HG03108 (cell line): ENCODE results near the gene CFAP77.

Source experiments
- ATAC-seq: cut with Tn5 transposase; IDR thresholded peaks from one replicate; pipeline ENCODE4 v1.9.1; 2021; ENCODE audit warnings: moderate library complexity; ENCODE audit not compliant: unreplicated experiment

The CFAP77 gene

DNA sequence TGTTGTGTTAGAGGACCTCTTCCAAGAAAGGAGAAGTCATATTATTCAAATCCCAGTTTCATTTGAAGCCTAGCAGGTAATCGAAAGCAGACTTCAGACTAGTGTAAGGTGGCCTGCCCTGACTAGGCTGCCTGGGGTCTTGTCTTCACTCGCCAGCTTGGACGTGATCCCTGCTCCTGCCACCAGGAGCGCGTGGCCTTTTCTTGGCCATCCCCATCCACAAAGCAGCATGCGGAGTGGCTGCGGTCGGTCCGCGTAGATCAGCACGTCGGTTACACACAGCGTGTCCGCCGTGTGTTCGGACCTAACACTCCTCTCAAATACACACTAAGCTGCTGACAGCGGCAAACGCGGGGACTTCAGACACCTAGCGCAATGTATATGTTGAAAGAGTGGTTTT, 37.3 kb downstream of the CFAP77 start:
- no peak for ATAC-seq

GRCh38 chr9:132447902-132448301, 37.9 kb downstream of the CFAP77 start:
- ATAC-seq: no peak

GRCh38 chr9:132451276-132451675, 41.3 kb downstream of the CFAP77 start:
- no peak for ATAC-seq

DNA sequence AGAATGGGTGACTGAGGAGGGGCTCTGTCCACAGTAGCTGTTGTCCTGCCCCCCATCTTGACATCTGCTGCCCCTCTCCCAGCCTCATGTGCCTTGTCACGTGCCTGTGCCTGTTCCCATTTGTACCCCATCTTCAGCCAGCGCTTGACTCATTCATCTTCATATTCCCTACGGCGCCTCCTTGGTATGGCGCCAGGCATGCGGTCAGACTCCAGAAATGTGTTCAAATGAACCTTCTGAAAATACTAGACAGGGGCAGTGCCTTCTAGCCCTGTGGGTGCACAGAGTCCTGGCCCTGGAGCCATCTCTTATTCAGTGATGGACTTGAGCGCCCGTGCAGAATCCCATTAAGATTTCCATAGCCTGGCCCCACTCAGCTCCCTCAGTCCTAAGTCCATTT, 46.2 kb downstream of the CFAP77 start:
- ATAC-seq: no peak

- no peak for ATAC-seq
These were observed 47.7 kb downstream of the CFAP77 start for GRCh38 chr9:132457504-132458236.

- ATAC-seq: no peak
These were observed 48.4 kb downstream of the CFAP77 start for GRCh38 chr9:132458432-132458831.

DNA sequence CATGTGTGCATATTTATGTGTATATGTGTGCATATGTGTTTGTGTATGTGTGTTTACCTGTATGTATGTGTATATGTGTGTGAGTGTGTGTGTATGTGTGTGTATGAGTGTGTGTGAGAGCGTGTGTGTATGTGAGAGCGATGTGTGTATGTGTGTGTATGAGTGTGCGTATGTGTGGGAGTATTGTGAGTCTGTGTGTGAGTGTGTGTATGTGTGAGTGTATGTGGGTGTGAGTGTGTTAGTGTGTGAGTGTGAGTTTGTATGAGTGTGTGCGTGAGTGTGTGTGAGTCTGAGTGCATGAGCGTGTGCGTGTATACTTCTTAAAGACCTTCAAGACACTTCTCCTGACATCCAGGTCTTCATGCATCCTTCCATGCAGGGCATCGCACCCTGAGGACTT, 49.6 kb downstream of the CFAP77 start:
- ATAC-seq: no peak

GRCh38 chr9:132460240-132460639, 50.2 kb downstream of the CFAP77 start:
- ATAC-seq: no peak

DNA sequence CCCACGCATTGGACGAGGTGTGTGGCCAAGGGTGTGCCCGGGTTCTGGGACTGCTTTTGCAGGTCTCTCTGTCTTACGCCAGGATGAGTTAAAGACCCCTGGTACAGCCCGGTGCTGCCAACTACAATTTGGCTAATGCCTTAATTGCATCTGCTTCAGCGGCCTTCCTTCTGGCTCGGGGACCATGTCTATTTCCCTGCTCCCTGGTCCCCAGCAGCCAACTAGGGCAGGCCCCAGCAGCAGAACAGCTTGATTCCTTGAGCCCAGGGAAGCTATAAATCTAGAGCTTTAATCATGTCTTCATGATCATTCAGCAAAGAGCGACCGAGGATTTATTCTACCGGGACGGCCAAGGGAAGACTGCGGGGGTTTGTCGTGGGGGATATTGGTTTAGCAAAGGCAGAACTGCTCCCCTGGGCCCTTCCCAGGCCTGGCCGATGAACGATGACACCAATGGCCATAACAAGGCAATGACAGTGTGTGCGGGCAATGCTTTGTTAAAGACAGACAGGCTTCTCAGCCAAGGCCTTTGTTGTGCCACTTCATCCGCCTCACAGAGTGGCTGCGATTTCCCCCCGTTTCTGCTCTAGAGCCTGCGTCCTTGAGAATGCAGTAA, 51.4 kb downstream of the CFAP77 start:
- ATAC-seq: no peak

GRCh38 chr9:132461971-132462370, 52.0 kb downstream of the CFAP77 start:
- ATAC-seq: no peak

GRCh38 chr9:132464547-132464946, 54.5 kb downstream of the CFAP77 start:
- ATAC-seq: no peak

DNA sequence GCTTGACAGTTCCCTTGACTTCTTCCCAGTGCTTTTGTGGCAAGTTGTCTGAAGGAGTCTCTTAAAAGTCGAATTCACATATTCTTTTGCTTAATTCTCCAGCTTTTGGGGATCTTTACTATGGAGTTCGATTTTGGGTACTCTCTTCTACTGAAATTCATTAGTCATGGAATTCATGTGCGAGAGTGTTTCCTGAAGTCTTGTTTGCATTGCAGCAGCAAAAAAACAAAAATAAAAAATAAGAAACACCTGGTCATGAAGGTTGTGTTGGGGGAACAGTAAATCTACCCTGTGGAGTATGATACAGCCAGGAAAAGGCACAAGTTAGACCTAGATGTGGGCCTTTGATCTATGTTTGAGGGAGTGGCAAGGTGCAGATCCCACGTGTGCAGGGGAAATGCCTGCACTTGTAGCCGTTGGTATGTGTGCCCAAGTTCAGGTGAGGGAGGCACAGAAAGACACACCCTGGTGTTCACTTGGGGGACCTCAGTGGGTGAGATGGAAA, 55.2 kb downstream of the CFAP77 start:
- no peak for ATAC-seq

- ATAC-seq: no peak
These were observed 62.2 kb downstream of the CFAP77 start for GRCh38 chr9:132472199-132472598.

- no peak for ATAC-seq
These were observed 62.6 kb downstream of the CFAP77 start for GRCh38 chr9:132472599-132472998.

GRCh38 chr9:132474253-132474652, 64.2 kb downstream of the CFAP77 start:
- ATAC-seq: no peak

DNA sequence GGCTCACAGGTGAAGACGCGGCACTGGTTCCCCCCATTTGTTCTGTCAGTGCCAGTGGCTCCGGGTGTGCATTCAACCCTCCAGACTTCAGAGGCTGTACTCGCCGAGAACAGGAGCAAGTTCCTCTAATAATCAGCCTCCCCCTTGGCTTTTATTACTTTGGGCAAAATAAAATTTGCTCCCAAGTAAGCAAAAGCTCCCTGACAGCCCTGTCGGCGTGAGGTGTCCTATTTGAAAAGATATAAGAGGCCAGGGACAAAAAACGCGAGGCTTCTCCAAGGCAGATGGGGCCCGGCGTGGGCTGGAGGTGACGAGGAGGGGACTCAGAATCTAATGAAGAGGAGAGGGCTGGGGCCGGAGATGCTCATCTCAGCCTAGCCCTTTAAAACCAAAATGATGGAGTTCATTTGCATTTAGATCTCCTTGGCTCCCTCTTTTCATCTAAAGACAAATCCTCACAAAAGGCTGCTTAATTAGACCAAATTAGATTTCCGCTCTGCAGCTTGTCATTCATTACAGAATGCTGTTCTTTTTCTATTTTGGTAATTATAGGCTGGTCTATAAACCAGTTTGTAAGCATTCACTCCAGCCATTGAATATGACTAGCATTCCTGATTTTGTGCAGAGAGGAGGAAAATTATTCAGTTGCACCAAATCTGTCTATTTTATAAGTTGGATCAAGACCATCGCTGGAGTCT, 68.5 kb downstream of the CFAP77 start:
- ATAC-seq: no peak

- ATAC-seq: no peak
These were observed 69.7 kb downstream of the CFAP77 start for GRCh38 chr9:132479733-132480132.

DNA sequence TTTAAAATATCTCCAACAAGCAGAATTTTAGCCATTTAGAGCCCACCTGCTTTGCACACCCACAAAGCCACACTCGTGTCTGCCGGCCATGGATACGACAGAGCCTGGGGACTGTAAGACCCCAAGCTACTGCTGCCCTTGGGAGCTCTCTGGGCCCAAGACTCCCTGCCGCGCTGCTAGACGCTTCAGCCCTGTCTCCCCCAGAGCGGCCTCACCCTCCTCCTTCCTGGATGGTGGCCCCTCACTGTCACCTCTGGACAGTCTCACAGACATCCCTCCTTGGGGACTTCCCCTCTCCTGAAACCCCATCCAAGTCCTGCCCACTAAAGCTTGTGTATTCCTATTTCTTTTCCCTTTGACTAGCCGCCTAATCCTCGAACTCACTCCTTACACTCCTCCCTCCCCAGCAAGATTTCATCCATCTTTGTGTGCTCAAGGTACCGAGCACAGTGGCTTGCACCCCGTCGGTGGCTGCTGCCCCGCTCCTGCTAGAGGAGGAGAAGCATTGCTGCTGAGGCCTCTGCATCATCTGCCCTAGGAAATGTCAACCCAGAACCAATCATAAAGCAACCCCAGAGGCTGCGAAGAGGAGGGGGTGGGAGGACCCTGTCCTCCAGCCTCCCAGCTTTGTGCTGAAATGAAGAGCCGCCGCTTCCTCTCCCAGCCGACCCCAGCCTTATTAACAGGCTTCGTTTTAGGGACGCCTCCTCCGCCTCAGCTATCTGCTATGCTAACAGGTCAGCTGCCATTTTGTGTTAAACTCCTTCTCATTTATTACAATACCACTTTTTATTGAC, 71.2 kb downstream of the CFAP77 start:
- no peak for ATAC-seq

GRCh38 chr9:132482196-132482813, 72.3 kb downstream of the CFAP77 start:
- ATAC-seq: no peak

DNA sequence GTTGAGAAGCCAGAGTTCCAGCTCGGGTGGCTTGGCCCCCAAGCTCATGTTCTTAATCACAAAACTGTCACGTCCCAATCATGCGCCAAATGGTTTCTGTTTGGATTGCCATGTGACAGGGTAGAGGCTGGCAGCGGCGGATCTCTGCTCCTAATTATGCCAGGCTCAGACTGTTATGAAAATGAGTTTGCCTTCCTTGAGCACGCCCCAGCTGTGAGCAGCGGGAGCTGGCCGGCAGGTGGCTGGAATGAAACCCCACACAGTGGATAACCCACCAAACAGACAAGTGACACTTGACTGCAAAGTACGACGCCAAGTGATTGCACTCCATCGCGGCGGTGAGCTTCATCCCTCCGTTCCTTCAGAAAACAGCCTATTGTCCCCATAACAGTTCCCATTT, 75.4 kb downstream of the CFAP77 start:
- ATAC-seq: no peak
